GF-D8 (cell line): ENCODE data around the gene MEGF8.
A peak's percentile ranks its signal among the peaks of the same experiment; 100 is the strongest.
"Not testable (repeated sequence)": the region's sequence is repeated elsewhere in the genome, so short reads cannot be mapped to it uniquely, and the experiment has no call there.

Experiments
- DNase-seq: peaks from one replicate; lab custom pipeline; 2025; lab: John Stamatoyannopoulos, UW

MEGF8 gene

DNA sequence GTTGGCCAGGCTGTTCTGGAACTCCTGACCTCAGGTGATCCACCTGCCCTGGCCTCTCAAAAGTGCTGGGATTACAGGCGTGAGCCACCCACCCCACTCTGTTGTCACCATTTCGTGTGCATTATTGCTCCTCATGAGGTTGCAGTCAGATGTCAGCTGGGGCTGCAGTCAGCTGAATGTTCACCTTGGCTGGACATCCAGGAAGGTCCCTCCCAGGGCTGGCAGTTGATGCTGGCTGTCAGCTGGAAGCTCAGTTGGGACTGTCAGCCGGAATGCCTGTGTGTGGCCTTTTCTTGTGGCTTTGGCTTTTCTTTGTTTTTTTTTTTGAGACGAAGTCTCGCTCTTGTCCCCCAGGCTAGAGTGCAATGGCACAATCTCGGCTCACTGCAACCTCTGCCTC lies 6.6 kb downstream of the MEGF8 start:
- no peak for DNase-seq

DNA sequence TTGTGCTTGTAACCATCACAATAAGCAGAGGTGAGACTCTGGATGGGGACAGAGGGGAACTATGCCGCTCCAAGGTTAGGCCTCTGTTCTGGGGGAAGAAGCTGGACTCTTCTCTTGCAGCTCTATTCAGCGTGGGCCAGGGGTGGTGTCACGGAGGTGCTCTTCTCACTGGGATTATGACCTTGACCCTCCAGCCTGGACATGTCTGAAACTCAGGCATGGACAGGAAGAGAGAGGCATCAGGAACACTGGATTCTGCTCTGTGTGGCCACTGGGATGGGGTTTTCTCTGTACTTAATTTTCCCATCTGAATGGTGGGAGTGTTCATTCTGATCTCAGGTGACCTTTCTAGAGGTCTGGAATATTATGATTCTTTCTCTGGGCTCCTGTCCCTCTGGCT lies 7.6 kb downstream of the MEGF8 start:
- DNase-seq: no peak

DNA sequence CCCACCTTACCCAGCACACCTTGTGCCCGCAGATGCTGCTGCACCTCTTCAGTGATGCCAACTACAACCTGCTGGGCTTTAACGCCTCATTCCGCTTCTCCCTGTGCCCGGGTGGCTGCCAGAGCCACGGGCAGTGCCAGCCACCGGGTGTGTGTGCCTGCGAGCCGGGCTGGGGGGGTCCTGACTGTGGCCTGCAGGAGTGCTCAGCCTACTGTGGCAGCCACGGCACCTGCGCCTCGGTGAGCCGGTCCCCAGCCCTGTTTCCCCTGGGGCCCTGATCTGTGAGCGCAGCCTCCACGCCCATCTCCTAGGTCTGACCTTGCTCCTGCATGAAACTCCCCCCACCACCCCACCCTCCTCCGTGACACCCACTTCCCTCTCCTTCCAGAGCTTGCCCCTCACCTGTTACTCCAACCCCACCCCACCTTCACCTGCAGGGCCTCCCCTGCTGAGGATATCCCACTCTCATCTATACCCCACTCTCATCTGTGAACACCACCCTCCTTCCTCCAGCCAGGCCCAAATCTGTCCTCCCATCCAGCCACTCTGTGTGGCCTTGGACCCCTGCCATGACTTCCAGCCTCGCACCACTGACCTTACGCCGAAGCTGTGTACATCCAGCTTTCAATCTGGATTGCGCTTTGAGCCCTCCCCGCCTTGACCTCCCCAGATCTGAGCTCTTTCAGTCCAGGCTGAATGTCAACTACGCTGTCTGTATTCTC lies 8.7 kb downstream of the MEGF8 start:
- DNase-seq: no peak

DNA sequence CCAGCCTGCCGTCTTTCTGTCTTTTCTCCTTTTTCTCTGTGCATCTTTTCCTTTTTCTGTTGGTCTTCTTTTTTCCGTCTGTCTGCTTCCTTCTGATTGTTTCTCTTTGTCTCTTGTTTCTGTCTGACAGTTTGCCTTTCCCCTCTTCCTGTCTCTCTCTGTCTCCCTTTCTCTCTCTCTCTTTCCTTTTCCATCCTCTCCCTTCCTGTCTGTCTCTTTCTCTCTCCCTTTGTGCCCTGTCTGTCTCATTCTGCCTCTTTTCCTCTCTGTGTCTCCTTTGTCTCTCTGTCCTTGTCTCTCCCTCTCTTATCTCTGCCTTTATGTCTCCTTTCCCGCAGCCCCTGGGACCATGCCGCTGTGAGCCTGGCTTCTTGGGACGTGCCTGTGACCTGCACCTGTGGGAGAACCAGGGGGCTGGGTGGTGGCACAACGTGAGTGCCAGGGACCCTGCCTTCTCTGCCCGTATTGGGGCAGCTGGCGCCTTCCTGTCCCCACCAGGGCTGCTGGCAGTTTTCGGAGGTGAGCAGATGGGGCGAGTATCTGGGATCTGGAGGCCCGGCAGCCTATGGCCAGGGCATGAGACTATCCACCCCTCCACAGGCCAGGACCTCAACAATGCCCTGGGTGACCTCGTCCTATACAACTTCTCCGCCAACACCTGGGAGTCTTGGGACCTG lies 9.4 kb downstream of the MEGF8 start:
- no peak for DNase-seq

DNA sequence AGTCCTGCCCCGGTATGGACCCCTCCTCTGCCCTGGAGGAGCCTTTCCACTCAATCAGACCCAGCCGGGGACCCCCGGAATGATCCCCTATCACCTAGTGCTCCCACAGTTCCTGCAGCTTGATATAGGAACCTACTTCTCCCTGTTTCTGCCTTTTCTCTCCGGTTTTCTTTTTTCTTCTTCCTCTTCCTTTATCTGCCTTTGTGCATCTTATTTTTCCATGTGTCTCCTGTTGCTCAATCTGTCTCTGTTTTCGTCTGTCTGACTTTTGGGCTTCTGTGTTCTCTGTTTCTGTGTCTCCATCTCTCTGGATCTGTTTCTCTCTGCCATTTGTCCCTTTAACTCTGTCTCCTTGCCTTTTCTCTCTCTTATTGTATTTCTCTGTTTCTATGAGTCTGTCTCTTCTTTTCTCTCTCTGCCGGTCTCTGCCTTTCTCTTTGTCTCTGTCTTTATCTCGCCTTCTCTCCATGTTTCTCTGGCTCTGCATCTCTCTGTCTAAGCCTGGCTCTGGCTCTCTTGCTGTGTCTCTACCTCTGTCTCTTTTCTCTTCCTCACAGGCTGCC lies 10.0 kb downstream of the MEGF8 start:
- DNase-seq: peak; percentile 20

DNA sequence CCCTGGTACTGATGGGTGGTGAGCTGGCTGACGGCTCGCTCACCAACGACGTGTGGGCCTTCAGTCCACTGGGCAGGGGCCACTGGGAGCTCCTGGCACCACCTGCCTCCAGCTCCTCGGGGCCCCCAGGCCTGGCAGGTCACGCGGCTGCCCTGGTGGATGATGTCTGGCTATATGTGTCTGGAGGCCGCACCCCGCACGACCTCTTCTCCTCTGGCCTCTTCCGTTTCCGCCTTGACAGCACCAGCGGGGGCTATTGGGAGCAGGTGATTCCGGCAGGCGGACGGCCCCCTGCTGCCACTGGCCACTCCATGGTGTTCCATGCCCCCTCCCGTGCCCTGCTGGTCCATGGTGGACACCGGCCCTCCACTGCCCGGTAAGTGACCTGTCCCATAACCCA lies 10.5 kb downstream of the MEGF8 start:
- no peak for DNase-seq

DNA sequence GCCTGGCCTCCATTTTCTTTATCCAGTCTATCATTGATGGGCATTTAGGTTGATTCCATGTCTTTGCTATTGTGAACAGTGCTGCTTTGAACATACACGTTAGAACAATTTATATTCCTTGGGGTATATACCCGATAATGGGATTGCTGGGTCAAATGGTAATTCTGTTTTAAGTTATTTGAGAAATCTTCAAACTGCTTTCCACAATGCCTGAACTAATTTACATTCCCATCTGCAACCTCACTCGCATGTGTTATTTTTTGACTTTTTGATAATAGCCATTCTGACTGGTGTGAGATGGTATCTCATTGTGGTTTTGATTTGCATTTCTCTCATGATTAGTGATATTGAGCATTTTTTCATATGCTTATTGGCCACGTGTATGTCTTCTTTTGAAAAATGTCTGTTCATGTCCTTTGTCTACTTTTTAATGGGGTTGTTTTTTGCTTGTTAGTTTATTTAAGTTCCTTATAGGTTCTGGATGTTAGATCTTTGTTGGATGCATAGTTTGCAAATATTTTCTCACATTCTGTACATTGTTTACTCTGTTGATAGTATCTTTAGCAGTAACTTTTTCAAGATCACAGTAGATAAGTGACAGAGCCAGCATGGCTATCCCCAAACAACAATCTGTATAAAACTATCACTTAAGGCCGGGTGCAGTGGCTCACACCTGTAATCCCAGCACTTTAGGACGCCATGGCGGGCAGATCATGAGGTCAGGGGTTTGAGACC lies 13.9 kb downstream of the MEGF8 start:
- not testable (repeated sequence) for DNase-seq

DNA sequence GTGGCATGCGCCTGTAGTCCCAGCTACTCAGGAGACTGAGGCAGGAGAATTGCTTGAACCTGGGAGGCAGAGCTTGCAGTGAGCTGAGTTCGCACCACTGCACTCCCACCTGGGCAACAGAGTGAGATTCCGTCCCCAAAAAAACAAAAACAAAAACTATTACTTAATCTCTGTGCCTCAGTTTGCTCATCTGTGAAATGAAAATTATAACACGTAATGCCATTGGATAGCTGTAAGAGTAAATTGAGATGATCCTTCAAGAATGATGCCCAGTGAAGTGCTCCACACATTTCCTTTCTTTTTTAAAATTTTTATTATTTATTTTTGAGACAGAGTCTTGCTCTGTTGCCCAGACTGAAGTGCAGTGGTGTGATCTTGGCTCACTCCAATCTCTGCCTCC lies 14.5 kb downstream of the MEGF8 start:
- not testable (repeated sequence) for DNase-seq

DNA sequence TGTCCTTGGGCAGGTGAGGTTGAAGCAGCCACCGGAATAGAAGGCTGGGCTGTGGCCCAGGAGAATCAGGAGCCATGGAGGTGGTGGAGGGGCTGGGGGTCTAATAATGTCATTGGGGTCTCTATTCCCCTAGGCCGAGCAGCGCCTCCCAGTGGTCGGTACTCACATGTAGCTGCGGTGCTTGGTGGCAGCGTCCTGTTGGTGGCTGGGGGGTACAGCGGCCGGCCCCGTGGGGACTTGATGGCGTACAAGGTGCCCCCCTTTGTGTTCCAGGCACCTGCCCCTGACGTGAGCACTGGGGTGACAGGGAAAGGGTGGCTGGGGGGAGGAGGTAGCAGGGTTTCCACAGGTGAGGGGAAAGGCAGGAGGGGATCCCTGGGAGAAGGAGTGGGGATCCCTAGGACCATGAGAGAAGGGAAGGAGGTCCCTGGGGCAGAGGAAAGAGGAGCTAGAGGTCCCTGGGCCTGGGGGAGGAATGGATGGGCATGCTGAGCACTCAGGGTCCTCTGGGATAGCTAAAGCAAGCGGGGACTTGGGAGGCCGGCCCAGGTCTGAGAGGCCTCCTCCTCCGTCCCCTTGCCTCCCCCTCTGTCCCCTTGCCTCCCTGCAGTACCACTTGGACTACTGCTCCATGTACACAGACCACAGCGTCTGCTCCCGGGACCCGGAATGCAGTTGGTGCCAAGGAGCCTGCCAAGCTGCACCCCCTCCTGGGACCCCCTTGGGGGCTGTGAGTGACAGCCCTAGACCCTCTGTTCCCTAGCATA lies 18.1 kb downstream of the MEGF8 start:
- DNase-seq: no peak

DNA sequence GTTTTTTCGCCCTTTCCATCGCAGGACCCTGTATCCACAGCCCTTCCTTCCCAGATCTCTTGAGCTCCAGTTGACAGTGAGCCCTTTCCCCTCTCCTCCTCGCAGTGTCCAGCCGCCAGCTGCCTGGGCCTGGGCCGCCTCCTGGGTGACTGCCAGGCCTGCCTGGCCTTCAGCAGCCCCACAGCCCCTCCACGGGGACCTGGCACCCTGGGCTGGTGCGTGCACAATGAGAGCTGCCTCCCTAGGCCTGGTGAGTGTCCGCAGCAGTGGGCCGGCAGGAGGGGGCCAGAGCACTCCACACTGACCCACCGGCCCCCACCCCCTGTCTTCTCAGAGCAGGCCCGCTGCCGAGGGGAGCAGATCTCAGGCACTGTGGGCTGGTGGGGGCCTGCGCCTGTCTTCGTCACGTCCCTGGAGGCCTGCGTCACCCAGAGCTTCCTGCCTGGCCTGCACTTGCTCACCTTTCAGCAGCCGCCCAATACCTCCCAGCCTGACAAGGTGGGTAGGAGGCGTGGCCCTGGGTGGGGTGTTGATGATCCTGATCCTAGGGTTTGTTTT lies 19.0 kb downstream of the MEGF8 start:
- no peak for DNase-seq

DNA sequence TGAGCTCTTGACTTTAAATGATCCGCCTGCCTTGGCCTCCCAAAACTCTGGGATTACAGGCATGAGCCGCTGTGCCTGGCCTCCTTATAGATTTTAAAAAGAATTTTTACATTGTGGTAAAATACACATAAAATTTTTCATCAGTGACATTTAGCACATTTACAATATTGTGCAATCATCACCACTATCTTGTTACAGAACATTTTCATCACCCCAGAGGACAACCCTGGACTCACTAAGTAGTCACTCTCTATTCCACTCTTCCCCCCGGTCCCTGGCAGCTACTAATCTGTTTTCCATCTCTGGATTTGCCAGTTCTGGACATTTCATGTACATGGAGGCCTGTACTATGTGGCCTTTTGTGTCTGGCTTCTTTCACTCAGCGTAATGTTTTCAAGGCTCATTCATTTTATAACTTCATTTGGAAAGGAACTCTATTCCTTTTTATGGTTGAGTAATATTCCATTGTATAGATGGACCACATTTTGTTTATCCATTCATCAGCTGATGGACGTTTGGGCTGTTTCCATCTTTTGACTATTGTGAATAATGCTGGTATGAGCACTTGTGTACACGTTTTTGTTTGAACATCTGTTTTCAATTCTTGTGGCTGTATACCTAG lies 19.9 kb downstream of the MEGF8 start:
- no peak for DNase-seq

DNA sequence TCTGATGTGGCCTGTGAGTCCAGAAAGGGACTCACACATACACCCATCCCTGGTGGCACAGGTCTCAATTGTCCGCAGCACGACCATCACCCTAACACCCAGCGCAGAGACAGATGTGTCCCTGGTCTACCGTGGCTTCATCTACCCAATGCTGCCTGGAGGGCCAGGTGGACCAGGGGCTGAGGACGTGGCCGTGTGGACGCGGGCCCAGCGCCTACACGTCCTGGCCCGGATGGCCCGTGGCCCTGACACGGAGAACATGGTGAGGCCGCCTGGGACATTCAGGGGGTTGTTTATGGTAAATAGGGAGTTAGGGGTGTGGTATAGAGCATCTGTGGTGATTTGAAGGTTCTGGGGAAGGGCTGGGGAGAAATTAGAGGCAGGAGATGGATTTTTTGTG lies 22.8 kb downstream of the MEGF8 start:
- no peak for DNase-seq

DNA sequence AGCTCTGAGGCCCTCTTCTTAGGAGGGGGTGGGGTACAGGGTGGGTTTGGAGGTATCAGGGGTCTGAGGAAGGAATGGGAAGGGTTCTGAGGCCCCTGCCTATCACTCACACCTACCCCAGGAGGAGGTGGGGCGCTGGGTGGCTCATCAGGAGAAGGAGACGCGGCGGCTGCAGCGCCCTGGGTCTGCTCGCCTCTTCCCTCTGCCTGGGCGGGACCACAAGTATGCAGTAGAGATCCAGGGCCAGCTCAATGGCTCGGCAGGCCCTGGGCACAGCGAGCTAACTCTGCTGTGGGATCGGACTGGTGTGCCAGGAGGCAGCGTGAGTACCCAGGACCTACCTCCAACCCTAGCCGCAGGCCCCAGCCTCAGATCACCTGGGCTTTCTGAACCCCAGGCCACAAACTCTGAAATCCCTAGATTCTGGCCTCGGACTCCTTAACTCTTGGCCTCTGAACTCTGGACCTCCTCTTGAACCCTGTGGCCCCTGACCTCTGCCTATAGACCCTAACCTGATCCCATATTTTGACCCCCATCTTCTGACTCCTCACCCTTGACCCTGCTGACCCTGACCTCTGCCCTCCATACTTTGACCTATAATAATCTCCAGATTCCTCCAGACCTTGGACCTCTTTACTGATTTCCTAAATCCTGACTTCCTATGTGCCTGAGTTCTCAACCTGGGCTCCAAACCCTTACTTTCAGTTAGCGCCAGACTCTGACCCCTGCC lies 24.1 kb downstream of the MEGF8 start:
- no peak for DNase-seq

DNA sequence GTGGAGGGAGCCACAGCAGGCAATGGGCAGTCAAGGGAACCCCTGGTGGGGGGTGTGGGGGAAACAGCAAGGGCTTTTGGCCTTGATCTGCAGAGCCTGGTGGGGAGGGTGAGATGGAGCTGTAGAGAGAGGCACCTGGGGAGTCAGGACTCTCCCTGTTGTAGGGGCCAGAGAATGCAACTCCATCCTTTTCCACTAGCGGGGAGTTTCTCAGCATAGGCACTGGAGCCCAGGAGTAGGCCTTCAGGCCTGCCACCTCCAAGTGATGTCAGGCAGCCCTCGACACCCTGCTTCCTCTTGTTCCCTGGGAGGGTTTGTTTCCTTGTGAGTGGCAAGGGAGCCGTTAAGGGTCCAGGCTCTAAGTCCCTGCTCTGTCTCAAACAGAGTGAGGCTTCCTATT lies 25.0 kb downstream of the MEGF8 start:
- DNase-seq: no peak

DNA sequence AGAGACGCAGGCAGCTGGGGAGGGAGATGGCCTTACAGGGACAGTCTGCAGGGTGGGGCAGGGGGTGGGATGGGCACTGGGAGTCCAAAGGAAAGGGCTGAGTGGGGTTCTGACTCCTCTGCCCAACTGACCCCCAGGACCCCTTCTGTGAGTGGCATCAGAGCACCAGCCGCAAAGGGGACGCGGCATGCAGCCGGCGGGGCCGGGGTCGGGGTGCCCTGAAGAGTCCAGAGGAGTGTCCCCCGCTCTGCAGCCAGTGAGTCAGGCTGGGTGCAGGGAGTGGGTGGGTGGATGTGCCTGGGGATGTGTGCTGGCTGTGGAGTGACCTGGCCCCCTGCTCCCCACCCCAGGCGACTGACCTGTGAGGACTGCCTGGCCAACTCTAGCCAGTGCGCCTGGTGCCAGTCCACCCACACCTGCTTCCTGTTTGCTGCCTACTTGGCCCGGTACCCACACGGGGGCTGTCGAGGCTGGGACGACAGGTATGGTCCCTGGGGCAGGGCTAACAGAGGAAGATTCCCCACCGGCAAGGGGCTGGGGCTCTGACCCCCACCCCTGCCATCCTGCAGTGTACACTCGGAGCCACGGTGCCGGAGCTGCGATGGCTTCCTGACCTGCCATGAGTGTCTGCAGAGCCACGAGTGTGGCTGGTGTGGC lies 25.8 kb downstream of the MEGF8 start:
- no peak for DNase-seq

DNA sequence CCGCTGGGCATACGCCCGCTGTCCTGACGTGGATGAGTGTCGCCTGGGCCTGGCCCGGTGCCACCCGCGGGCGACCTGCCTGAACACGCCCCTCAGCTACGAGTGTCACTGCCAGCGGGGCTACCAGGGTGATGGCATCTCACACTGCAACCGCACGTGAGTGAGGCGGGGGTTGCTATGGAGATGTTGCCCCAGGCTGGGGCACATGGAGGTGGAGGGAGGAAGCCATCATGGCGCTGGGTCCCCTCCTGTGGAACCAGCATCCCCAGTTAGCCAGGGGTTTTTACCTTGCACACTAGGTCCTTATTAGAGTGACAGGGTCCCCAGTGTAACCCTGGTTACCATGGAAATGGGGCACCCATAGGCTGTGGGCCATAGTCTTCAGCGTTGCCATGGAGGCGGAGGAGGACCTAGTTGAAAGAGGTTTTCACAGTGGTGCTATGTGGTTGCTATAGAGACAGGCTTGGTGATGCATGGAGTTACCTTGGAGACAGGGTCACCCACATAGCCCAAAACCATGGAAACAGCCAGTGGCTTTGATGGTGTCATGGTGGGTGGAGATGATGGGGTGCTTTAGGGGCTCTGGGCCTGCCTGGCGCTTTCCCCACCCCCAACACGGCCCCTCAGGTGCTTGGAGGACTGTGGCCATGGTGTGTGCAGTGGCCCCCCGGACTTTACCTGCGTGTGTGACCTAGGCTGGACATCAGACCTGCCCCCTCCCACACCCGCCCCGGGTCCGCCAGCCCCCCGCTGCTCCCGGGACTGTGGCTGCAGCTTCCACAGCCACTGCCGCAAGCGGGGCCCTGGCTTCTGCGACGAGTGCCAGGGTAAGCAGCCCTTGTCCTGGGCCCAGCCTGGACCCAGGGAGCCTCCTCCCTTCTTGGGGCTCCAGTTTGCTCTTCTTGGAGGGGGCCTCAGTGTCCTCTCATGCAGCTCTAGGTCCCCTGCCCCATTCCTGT lies 27.1 kb downstream of the MEGF8 start:
- no peak for DNase-seq

DNA sequence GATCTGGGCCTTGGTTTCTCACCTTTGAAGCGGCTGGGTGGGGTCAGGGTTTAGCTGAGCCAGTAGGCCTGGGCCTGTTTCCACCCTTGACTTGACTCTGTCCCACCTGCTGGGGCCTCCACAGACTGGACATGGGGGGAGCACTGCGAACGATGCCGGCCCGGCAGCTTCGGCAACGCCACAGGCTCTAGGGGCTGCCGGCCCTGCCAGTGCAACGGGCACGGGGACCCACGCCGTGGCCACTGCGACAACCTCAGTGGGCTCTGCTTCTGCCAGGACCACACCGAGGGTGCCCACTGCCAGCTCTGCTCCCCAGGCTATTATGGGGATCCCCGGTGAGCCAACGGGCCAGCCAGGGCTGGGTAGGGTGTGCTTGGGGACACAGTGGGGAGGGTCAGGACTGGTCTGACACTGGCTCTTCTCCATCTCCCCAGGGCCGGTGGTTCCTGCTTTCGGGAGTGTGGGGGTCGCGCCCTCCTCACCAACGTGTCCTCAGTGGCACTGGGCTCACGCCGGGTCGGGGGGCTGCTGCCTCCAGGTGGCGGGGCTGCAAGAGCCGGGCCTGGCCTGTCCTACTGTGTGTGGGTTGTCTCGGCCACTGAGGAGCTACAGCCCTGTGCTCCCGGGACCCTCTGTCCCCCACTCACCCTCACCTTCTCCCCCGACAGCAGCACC lies 28.0 kb downstream of the MEGF8 start:
- no peak for DNase-seq

DNA sequence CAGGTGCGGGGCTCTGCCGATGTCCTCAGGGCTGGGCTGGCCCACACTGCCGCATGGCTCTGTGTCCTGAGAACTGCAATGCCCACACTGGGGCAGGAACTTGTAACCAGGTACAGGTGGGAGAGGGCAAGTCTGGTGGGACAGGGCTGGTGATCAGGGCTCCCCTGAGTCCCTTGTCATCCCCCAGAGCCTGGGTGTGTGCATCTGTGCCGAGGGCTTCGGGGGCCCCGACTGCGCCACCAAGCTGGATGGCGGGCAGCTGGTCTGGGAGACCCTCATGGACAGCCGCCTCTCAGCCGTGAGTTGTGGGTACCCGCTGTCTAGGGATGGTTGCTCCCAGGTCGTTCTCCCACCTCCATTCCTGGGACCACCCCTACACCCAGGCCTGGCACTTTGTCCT lies 30.5 kb downstream of the MEGF8 start:
- DNase-seq: no peak
